GM18520 (cell line): ENCODE measurements around the gene TATDN3.
"Not testable (repeated sequence)": the region's sequence is repeated elsewhere in the genome, so short reads cannot be mapped to it uniquely, and the experiment has no call there.

Source experiments
- ATAC-seq: cut with Tn5 transposase; IDR thresholded peaks from one replicate; pipeline ENCODE4 v1.9.1; 2021; ENCODE audit not compliant: unreplicated experiment

Gene TATDN3, protein sequence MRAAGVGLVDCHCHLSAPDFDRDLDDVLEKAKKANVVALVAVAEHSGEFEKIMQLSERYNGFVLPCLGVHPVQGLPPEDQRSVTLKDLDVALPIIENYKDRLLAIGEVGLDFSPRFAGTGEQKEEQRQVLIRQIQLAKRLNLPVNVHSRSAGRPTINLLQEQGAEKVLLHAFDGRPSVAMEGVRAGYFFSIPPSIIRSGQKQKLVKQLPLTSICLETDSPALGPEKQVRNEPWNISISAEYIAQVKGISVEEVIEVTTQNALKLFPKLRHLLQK

DNA sequence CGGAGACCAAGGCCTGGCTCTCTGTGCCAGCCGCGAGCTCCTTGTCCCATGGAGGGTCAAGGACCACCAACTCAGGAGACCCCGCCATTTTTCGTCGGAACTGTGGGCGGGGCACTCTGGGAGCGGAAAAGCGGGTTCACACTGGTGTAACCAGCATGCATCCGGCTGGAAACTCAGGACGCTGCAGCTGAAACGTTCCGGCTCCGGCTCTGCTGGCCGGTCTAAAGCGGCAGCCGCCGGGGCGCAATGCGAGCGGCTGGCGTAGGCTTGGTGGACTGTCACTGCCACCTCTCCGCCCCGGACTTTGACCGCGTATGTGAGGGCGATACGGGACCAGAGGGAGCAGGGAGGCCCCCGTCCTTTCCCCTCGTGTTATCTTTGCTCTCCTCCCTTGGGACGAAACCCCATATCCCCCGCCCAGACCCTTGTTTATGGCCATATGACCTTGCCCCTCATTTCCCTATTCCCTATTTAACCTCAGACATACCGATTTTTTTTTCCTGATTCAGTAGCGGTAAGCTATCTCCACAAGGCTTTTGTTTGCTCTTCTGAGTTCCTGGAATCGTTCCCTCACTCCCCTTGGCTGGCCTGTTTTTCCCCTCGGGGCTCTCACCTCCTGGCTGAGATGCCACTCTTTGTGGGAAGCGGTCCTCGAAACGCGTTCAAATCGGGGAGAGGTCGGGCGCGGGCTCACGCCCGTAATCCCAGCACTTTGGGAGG is at the start of gene TATDN3, which contains the start of gene NSL1:
TATDN3 (plus strand) TSS at position 219 of the 720 bp plus-strand sequence; CDS start at position 247, 28 bp downstream.
NSL1 (minus strand) TSS at position 102 of the 720 bp plus-strand sequence; CDS start at position 88, 14 bp downstream.
- ATAC-seq = peak; percentile 69

DNA sequence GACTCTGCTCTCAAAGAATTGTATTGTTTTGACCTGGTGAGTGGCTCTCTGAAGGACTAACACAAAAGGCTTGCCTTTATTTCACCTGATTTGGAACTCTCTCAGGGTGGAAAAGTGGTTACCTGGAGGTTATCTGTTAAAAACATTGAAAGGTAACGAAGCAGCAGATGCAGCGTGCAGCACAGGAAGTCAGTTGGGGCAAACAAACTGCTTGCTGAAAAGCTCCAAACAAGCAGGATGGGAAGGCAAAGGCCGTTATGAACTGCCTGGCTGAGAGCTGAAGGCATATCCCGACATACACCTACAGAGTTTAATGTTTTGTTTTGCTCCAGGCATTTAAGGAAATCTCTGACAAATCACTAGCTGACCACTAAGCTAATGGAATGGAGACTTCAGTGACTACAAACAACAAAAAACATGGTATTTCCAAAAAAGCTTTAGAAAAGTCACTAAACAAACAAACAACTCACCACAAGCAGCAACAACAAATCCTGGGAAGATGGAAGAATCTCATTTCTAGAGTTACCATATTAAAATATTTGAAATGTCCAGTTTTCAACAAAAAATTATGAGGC is 47.7 kb upstream of the TATDN3 start:
- ATAC-seq = no peak

DNA sequence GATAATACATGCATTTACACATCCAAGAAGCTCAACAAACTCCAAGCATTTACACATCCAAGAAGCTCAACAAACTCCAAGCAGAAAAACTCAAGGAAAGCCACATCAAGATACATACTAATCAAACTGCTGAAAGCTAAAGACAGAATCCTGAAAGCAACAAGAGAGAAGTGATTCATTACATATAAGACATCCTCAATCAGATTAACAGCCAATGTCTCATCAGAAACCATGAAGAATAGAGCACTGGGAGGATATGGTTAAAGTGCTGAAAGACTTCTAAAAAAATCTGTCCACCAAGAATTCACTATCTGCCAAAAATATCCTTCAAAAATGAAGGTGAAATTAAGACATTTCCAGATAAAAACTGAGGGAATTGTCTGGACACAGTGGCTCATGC is 46.4 kb upstream of the TATDN3 start:
- no peak for ATAC-seq

DNA sequence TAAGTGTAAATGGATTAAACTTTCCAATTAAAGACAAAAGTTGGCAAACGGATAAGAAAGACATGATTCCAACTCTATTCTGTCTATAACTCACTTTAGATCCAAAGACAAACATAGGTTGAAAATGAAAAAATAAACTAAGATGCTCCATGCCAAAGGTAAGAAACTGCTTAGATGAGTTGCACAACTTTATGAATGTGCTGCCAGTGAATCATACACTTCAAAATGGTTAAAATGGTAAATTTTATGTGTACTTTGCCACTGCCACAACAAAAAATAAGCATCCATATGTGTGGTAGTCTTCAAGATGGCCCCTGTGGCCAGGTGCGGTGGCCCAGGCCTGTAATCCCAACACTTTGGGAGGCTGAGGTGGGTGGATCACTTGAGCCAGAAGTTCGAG is 45.1 kb upstream of the TATDN3 start:
- ATAC-seq = no peak

DNA sequence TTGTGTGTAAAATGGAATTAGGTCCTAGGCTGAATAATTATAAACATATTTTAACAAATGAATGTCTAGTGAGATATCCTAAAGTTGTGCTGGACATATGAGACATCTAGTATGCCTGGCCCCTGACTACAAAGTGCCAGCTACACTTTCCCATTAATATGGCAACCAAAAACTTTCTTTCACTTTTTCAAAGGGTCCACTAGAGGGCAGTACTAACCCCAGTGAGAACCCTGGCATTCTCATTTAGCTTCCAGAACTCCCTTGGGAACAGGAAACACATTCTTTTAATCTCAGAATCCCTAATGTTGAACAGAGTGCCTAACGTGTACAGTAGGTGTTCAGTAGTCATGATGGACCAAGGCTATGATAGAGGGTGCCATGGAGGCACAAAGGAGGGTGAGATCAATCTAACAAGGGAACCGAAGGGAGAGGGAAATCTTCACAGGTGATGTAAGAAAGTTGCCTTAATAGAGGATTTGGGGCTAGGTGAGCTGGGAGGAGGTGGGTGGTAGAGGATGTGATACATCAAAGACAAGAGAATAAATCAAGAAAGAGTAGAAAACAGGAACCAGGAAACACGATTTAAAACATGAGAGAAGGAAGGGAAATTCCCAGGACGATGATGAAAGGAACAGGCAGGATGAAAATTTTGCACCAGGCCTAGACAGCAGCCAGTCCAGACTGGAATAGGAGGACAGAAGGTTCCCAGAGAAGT is 41.7 kb upstream of the TATDN3 start:
- no peak for ATAC-seq

DNA sequence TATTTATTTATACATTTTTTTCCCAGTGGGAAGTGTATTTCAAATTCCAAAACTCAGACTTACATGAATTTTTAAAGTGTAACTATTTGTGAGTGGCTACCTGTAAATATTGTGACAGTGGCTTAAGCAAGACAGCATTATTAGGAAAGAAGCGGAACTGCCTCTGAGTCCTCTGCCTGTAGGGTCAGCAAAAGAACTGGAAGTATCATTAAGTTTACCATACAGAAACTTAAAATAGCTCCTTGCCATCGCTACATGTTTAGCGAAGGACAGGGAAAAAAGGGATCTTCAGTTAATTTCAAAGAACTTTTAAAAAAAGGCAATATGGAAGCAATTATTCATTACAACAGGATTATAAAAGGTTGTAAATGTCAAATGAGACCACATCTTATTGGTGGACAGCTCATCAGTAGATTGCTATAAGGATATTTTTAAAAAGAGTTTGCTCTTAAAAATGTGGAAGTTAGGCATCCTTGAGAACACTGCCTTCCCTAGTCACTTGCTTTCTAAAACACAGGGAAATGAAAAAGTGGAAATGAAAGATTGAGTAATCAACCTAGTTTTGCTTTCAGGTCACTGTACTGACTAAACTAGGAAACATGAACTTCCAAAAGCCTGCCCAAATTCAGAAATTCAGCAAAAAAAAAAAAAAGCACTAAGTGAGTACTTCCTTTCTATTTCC is 39.3 kb upstream of the TATDN3 start:
- no peak for ATAC-seq

DNA sequence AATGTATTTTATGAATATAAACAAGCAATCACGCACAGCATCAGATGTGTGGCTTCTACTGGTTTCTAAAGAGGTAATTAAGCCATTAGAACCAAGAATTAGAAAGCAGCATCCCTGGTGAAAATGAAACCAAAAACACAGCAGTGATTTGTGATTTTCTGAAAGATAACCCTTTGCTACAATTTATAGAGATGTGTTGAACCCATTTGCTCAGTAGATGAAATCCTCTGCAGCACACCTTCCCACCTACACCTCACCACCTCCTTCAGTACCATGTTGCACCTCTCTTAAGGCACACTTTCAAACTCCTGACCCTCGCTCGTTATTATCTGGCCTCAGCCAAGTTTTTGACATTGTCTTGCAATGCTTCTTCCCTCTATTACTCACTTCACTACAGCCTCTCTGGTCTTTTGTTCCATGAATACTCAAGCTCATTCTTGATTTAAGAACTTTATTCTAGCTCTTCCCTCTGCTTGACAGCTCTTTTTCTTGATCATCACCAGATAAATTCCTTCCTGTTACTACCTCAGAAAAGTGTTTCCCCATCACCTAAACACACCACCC is 38.7 kb upstream of the TATDN3 start:
- no peak for ATAC-seq

DNA sequence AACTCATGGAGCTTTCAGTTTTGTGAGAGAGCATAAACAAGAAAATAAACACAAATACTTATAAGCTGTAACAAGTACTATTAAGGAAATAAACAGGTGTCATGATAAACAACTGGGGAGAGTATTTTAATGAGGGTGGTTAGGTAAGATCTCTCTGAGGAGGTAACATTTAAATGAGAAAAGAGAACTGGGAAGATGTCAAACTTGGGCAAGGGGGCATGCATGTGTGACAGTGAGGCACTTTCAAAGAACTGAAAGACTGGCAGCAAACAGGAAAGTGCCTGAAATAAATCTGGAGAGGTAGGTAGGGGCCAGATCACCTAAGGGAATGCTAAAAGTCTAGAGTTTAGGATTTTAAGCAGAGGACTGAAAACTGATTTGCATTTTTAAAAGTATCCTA is 37.9 kb upstream of the TATDN3 start:
- no peak for ATAC-seq

DNA sequence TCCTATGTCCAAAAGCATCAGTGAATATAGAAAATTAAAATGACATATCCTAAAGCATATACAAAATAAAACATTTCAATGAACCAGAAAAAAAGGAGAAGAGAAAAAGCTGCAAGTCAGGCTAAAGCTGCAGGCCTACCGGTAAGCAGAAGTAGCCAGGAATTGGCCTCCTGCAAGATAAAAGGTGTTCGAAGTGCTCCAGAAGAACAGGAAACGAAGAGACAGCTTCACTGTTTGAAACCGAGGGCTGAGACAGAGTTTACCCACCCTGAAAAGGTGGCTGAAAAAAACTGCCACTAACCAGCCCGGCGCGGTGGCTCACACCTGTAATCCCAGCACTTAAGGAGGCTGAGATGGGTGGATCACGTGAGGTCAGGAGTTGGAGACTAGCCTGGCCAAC is 37.5 kb upstream of the TATDN3 start:
- no peak for ATAC-seq

DNA sequence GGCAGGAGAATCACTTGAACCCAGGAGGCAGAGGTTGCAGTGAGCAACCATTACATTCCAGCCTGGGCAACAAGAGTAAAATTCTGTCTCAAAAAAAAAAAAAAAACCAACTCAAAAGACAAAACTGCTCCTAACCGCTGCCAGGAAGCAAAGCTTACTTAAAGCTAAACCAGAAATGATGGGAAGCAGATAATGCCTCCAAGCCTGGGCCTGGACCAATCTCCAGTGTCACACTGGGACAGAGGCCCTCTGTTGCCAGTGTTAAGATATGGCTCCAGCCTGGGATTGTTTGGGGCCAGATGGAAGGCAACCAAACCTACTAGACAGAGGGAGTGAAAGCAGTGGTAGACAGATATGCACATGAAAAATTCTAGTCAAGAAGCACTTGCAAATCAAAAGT is 37.0 kb upstream of the TATDN3 start:
- ATAC-seq = no peak

DNA sequence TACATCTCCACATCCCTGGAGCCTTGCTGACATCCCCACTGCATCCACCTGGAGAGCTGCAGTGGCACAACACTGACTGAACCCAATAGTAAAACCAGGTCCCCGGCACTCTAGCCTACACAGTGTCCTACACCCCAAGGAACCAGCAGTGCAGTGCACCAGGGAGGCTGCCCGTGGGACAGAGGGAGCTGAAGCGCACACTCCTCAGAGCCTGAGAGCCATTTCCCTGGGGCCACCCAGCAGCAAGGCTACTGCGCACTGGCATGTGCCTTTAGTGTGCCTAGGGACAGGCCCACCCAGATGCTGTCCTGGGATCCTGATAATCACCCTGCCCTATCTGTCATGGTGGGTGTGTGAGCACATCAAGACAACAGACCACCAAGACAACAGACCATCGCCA is 32.0 kb upstream of the TATDN3 start:
- no peak for ATAC-seq

DNA sequence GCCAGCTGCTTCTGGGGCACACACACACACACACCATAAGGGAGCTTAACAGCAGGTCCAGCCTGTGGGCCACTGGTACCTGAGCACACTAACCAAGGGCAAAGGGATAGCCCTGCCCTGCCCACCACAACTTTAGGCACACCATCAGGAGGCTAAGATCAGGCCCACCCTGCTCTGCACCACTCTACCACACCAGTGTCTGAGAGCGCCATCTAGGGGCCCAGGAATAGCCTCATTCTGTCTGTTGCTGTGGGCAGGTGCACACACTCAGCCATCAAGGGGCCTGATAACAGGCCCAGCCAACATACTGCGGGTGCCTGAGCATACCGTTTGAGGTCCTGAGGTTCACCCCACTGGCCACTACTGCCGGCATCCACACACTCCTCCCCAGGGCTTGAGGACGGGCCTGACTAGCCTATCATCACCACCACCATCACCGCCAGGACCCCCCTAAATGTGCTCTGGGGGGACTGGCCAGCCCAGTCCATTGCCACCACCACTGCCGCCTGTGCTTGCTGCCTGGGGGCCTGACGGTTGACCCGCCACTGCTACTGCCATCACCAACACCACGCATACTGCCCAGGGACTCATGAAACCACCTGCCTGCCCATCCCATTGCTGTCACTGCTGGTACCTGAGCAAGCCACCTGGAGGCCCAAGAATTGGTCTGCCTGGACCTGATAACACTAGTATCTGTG is 31.4 kb upstream of the TATDN3 start:
- no peak for ATAC-seq

DNA sequence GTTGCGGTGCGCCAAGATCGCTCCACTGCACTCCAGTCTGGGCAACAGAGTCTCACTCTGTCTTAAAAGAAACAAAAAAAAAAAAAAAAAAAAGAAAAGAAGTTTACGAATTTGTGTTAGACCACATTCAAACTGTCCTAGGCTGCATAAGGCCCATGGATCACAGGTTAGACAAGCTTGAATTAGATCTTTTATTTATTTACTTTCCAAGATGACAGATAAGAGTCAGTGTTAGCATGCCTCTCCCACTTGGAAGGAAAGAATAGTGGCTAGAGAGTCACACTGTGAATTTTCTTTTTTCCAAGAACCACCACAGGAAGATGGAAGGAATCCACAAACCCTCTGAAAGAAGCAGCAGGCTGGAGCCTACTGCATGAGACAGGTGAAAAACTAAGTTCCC is 29.5 kb upstream of the TATDN3 start:
- ATAC-seq = no peak

DNA sequence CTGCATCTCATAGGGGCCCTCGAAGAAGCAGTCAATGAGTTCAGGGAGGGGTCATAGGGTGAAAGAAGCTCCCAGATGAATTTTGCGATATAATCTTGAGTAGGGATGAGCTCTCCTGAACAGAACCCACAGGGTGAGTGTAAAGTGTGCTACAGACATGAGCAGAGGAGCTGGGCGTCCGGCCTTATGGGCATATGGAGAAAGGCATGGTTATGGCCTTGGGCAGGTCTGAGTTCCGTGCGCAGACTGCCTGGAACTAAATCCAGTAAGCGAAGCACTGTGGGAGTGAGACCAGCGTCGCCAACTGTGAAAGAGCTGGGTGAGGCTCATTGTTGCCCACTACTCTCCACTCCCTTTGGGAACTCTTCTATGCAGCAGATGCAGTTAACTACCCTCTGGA is 28.9 kb upstream of the TATDN3 start:
- ATAC-seq = no peak

DNA sequence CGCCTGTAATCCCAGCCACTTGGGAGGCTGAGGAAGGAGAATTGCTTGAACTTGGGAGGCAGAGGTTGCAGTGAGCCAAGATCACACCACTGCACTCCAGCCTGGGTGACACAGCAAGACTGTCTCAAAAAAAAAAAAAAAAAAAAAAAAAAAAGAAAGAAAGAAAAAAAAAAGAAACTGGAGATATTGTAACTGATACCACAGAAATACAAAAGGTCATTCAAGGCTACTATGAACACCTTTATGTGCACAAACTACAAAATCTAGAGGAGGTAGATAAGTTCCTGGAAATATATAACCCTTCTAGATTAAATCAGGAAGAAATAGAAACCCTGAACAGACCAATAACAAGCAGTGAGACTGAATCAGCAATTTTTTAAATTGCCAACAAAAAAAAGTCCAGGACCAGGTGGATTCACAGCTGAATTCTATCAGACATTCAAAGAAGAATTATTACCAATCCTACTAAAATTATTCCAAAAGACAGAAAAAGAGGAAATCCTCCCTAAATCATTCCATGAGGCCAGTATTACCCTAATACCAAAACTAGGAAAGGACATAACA is 26.9 kb upstream of the TATDN3 start:
- ATAC-seq = not testable (repeated sequence)

DNA sequence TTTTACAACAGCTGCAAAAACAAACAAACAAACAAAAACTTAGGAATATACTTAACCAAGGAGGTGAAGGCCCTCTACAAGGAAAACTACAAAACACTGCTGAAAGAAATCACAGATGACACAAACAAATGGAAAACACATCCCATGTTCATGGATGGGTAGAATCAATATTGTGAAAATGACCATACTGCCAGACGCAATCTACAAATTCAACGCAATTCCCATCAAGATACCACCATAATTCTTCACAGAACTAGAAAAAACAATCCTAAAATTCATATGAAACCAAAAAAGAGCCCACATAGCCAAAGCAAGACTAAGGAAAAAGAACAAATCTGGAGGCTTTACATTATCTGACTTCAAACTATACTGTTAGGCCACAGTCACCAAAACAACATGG is 24.9 kb upstream of the TATDN3 start:
- not testable (repeated sequence) for ATAC-seq

DNA sequence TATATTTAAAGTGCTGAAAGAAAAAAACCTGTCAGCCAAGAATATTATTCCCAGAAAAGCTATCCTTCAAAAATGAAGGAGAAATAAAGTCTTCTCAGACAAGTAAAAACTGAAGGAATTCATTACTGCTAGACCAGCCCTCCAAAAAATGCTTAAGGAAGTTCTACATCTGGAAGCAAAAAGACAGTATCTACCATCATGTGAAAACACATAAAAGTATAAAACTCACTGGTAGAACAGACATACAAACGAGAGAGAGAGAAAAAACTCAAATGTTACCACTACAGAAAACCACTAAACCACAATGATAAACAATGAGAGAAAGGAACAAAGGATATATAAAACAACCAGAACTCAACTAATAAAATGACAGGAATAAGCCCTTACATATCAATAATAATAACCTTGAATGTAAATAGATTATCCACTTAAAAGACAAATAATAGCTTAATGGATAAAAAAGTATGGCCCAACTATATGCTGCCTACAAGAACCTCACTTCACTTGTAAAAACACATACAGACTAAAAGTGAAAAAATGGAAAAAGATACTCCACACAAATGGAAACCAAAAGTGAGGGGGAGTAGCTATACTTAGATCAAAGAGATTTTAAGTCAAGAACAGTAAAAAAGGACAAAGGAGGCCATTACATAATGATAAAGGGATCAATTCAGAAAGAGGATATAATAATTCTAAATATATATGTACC is 22.1 kb upstream of the TATDN3 start:
- ATAC-seq = no peak

DNA sequence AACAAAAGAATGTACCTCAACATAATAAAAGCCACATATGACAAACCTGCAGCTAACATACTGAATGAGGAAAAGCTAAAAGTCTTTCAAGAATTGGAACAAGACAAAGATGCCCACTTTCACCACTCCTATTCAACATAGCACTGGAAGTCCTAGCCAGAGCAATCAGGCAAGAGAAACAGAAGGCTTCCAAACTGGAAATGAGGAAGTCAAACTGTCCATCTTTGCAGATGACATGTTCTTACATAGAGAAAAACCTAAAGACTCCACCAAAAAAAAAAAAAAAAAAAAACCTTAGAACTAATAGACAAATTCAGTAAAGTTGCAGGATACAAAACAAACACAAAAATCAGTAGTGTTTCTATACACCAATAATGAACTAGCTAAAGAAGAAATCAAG is 20.4 kb upstream of the TATDN3 start:
- no peak for ATAC-seq

DNA sequence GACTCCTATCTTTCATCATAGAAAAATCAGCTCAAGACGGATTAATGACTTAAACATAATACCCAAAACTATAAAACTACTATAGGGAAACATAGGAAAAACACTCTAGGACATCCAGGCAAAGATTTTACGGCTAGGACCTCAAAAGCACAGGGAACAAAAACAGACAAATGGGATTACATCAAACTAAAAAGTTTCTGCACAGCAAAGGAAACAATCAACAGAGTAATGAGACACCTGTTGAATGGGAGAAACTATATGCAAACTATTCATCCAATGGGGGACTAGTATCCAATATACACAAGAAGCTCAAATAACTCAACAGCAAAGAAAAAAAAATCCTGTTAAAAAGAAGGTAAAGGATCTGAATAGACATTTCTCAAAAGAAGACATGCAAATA is 18.7 kb upstream of the TATDN3 start:
- no peak for ATAC-seq
